ENCODE measurements around the gene MELTF. TPM values are rescaled to one million over a fixed set of nuclear protein-coding genes. Genes with fewer than 3 reads are reported as not detected.

MELTF gene
- polyA plus RNA-seq, 3 donors, result 0.34 to 2.8 (median 0.36) TPM

DNA sequence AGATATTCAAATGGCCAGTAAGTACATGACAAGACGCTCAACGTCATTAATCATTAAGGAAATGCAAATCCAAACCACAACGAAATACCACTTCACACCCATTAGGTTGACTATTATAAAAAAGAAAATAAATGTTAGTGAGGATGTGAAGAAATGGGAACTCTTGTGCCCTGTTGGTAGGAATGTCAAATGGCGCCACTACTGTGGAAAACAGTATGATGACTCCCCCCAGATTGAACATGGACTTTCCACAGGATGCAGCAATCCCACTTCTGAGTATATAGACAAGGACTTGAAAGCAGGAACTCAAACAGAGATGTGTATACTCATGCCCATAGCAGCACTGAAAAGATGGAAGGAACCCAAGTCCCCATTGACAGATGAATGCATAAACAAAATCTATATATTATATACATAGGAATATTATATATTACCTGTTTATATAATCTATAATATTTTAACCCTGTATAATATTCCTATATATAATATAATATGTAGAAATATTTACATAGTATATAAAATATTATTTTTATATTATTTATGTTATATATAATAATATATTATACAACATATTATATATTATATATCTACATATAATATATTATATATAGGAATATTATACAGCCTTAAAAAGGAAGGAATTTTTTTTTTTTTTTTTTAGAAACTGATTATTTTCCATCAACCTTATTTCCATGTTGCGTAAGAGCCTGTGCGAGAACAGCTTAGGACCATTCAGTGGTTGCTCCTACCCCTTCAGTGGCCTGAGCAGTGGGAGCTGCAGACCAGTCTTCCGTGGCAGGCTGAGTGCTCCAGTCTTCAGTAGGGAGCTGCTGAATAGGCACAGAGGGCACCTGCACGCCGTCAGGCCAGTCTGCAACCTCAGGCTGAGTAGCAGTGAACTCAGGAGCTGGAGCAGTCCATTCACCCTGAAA lies 43.4 kb downstream of the MELTF start:
- Mint-ChIP-seq H3K4me1 (no peaks in the 10 kb centered on the region), H3K36me3 (no peaks in the 10 kb centered on the region), H3K27me3 (ENCODE audit: low read depth in 3 of 3) (peaks cover 2 to 4% (median 2%) of the 10 kb centered on the region in 3 donors), H3K27ac (no peak overlapping the region), H3K4me3 (no peak overlapping the region), H3K9me3 (peaks cover 11 to 19% (median 15%) of the 10 kb centered on the region in 7 donors)
- TF ChIP-seq, protein P1, sequence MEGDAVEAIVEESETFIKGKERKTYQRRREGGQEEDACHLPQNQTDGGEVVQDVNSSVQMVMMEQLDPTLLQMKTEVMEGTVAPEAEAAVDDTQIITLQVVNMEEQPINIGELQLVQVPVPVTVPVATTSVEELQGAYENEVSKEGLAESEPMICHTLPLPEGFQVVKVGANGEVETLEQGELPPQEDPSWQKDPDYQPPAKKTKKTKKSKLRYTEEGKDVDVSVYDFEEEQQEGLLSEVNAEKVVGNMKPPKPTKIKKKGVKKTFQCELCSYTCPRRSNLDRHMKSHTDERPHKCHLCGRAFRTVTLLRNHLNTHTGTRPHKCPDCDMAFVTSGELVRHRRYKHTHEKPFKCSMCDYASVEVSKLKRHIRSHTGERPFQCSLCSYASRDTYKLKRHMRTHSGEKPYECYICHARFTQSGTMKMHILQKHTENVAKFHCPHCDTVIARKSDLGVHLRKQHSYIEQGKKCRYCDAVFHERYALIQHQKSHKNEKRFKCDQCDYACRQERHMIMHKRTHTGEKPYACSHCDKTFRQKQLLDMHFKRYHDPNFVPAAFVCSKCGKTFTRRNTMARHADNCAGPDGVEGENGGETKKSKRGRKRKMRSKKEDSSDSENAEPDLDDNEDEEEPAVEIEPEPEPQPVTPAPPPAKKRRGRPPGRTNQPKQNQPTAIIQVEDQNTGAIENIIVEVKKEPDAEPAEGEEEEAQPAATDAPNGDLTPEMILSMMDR (IDR thresholded peaks at IDR 0.05), result no peak
- Histone ChIP-seq H3K27me3 (ENCODE audit: control insufficient read depth in 2 of 2, insufficient read depth in 2 of 2, low read length in 2 of 2) (no peaks in the 10 kb centered on the region), H3K4me3 (replicated peaks in 1 of 3; ENCODE audit: low read depth in 2 of 3, low read length in 3 of 3) (no peak overlapping the region), H4K20me1 (ENCODE audit: insufficient read depth, low read length) (no peaks in the 10 kb centered on the region), H2AFZ (ENCODE audit: insufficient read depth, low read depth, low read length, poor library complexity, severe bottlenecking) (no peak overlapping the region), H3K4me2 (replicated peaks; ENCODE audit: extremely low read depth, low read length, poor library complexity, severe bottlenecking) (no peak overlapping the region), H3K36me3 (replicated peaks in 1 of 2; ENCODE audit: control insufficient read depth in 1 of 2, insufficient read depth in 2 of 2, low read length in 2 of 2) (no peaks in the 10 kb centered on the region), H3K9ac (ENCODE audit: insufficient read depth, low read length, poor library complexity, severe bottlenecking) (no peak overlapping the region), H3K79me2 (ENCODE audit: insufficient read depth, low read length) (no peaks in the 10 kb centered on the region), H3K27ac (ENCODE audit: low read depth in 1 of 2, low read length in 2 of 2) (no peak overlapping the region), H3K4me1 (ENCODE audit: control insufficient read depth in 1 of 2, insufficient read depth in 2 of 2, low read length in 2 of 2) (no peaks in the 10 kb centered on the region), H3K9me3 (replicated peaks in 1 of 2; ENCODE audit: control insufficient read depth in 1 of 2, insufficient read depth in 1 of 2, low read length in 2 of 2) (peaks cover 5 to 10% of the 10 kb centered on the region in 2 donors)
- WGBS (ENCODE audit: insufficient coverage), result 100% methylated on average over 3 of the region's 9 CpGs
- DNase-seq, result no peak
- intact Hi-C loops (cut with micrococcal nuclease), result no loop called here

DNA sequence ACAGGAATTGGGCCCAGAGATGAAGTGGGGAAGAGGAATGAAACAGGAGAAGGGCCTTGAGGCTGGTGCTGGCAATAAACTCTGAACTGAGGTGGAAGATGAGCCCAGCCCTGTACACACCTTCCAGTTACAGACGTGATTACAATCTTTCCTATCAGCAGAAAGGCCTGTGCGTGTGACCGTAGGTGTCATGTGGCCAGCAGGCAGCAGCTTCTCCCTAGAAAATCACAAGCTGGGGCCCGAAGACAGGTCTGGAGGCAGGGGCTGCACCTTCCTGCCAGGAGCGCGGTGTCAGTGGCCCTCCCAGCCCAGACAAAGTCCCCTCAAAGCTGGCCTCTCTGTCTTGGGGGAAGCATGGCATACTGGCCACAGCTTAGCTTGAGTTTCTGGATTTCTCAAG lies 44.3 kb downstream of the MELTF start:
- 92% methylated on average over 6 of the region's 6 CpGs for WGBS (ENCODE audit: insufficient coverage)
- no peaks in the 10 kb centered on the region for H3K4me1 Mint-ChIP-seq
- peaks cover 5 to 10% of the 10 kb centered on the region in 2 donors for H3K9me3 ChIP-seq (replicated peaks in 1 of 2; ENCODE audit: control insufficient read depth in 1 of 2, insufficient read depth in 1 of 2, low read length in 2 of 2)
- no peak overlapping the region for H3K4me3 Mint-ChIP-seq
- no peaks in the 10 kb centered on the region for H3K79me2 ChIP-seq (ENCODE audit: insufficient read depth, low read length)
- no peaks in the 10 kb centered on the region for H3K4me1 ChIP-seq (ENCODE audit: control insufficient read depth in 1 of 2, insufficient read depth in 2 of 2, low read length in 2 of 2)
- DNase-seq, result no peak
- H3K4me2 ChIP-seq (replicated peaks; ENCODE audit: extremely low read depth, low read length, poor library complexity, severe bottlenecking), result no peak overlapping the region
- H4K20me1 ChIP-seq (ENCODE audit: insufficient read depth, low read length), result no peaks in the 10 kb centered on the region
- intact Hi-C loops (cut with micrococcal nuclease), result no loop called here
- no peak overlapping the region for H3K27ac Mint-ChIP-seq
- H3K27me3 Mint-ChIP-seq (ENCODE audit: low read depth in 3 of 3), result peaks cover 2 to 4% (median 2%) of the 10 kb centered on the region in 3 donors
- H3K27me3 ChIP-seq (ENCODE audit: control insufficient read depth in 2 of 2, insufficient read depth in 2 of 2, low read length in 2 of 2), result no peaks in the 10 kb centered on the region
- no peaks in the 10 kb centered on the region for H3K36me3 ChIP-seq (replicated peaks in 1 of 2; ENCODE audit: control insufficient read depth in 1 of 2, insufficient read depth in 2 of 2, low read length in 2 of 2)
- no peak overlapping the region for H3K27ac ChIP-seq (ENCODE audit: low read depth in 1 of 2, low read length in 2 of 2)
- TF ChIP-seq, protein P1 (IDR thresholded peaks at IDR 0.05), result no peak
- no peak overlapping the region for H3K4me3 ChIP-seq (replicated peaks in 1 of 3; ENCODE audit: low read depth in 2 of 3, low read length in 3 of 3)
- no peak overlapping the region for H2AFZ ChIP-seq (ENCODE audit: insufficient read depth, low read depth, low read length, poor library complexity, severe bottlenecking)
- H3K36me3 Mint-ChIP-seq, result no peaks in the 10 kb centered on the region
- H3K9me3 Mint-ChIP-seq, result peaks cover 11 to 19% (median 15%) of the 10 kb centered on the region in 7 donors
- H3K9ac ChIP-seq (ENCODE audit: insufficient read depth, low read length, poor library complexity, severe bottlenecking), result no peak overlapping the region

Data from CD14-positive monocyte (primary cell).